ENCODE data around the gene PRKD2.

DNA sequence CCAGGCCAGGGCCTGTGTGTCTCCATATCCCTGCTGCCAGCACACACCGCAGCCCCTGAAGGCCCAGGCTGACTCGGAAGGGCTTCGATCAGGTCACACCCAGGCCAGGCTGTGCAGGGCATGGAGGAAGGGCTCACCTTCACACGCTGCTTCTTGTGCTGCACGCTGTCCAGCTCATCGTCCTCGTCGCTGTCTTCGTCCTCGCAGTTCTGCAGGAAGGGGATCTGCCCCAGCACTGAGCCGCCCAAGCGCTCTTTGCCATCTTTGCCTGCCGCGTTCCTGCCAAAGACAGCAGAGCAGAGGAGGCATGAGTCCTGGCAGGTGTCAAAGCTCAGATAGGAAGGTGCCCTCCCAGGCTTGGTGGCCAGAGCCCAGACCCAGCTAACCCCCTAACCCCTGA is 13.7 kb upstream of the PRKD2 start:
- TF ChIP-seq, protein P1, sequence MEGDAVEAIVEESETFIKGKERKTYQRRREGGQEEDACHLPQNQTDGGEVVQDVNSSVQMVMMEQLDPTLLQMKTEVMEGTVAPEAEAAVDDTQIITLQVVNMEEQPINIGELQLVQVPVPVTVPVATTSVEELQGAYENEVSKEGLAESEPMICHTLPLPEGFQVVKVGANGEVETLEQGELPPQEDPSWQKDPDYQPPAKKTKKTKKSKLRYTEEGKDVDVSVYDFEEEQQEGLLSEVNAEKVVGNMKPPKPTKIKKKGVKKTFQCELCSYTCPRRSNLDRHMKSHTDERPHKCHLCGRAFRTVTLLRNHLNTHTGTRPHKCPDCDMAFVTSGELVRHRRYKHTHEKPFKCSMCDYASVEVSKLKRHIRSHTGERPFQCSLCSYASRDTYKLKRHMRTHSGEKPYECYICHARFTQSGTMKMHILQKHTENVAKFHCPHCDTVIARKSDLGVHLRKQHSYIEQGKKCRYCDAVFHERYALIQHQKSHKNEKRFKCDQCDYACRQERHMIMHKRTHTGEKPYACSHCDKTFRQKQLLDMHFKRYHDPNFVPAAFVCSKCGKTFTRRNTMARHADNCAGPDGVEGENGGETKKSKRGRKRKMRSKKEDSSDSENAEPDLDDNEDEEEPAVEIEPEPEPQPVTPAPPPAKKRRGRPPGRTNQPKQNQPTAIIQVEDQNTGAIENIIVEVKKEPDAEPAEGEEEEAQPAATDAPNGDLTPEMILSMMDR (IDR thresholded peaks at IDR 0.05): no peak
- TF ChIP-seq POLR2A (IDR thresholded peaks at IDR 0.05): no peak
